Measurements from ENCODE around the gene PBX3. TPM values are rescaled to one million over a fixed set of nuclear protein-coding genes. Genes with fewer than 3 reads are reported as not detected.

PBX3 gene
- total RNA-seq, 2 experiments from 2014 or later: 25.3 to 30.8 TPM

DNA sequence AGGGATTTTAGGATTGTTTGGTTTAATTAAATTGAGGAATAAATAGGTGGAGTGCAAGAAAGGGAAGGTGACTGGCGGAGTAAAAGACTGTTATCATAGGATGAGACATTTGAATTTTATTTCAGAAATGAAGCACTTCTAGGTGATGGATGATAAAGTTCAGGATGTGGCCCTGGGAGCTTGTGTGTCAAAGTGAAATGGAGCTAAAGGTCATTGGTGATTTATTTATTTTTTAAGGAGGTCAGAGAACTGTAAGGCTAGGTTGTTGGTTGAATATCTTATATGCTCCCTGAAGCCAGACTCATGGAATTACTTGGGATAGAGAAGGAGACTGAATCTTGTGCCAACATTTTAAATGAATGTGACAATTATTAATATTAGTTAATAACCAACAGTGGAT is 40.5 kb downstream of the PBX3 start:
- Mint-ChIP-seq H3K9me3 (peaks cover 4% of the 10 kb centered on the region), H3K27ac (no peak overlapping the region), H3K4me3 (no peak overlapping the region), H3K27me3 (no peaks in the 10 kb centered on the region), H3K4me1 (ENCODE audit: low read depth) (peaks cover 15% of the 10 kb centered on the region), H3K36me3 (ENCODE audit: low read depth) (peaks cover 5% of the 10 kb centered on the region)
- H3K4me3 ChIP-seq (ENCODE audit: low read length): no peak overlapping the region
- ChIA-PET POLR2A (interaction anchor here (0.7 kb wide), 1 partner anchor 115 kb away, joined by 3 read pairs; no protein-coding TSS in a partner anchor), CTCF (no interaction called here)
- no peaks in the 10 kb centered on the region for H3K27me3 ChIP-seq (ENCODE audit: control insufficient read depth in 1 of 2, insufficient read depth in 2 of 2, low read length in 2 of 2)
- H3K36me3 ChIP-seq (ENCODE audit: insufficient read depth, low read length): no peaks in the 10 kb centered on the region
- H3K4me1 ChIP-seq (ENCODE audit: insufficient read depth, low read length): peaks cover 7% of the 10 kb centered on the region
- H3K9me3 ChIP-seq (ENCODE audit: control insufficient read depth in 1 of 2, insufficient read depth in 1 of 2, low read length in 2 of 2): no peaks in the 10 kb centered on the region
- no peak for DNase-seq
- no peak for ATAC-seq (ENCODE audit: poor library complexity)
- no peak overlapping the region for H3K27ac ChIP-seq (ENCODE audit: low read depth in 1 of 2, low read length in 2 of 2)
- intact Hi-C loops (cut with DNase I, micrococcal nuclease): no loop called here
- TF ChIP-seq, protein P1, sequence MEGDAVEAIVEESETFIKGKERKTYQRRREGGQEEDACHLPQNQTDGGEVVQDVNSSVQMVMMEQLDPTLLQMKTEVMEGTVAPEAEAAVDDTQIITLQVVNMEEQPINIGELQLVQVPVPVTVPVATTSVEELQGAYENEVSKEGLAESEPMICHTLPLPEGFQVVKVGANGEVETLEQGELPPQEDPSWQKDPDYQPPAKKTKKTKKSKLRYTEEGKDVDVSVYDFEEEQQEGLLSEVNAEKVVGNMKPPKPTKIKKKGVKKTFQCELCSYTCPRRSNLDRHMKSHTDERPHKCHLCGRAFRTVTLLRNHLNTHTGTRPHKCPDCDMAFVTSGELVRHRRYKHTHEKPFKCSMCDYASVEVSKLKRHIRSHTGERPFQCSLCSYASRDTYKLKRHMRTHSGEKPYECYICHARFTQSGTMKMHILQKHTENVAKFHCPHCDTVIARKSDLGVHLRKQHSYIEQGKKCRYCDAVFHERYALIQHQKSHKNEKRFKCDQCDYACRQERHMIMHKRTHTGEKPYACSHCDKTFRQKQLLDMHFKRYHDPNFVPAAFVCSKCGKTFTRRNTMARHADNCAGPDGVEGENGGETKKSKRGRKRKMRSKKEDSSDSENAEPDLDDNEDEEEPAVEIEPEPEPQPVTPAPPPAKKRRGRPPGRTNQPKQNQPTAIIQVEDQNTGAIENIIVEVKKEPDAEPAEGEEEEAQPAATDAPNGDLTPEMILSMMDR (IDR thresholded peaks at IDR 0.05): no peak

DNA sequence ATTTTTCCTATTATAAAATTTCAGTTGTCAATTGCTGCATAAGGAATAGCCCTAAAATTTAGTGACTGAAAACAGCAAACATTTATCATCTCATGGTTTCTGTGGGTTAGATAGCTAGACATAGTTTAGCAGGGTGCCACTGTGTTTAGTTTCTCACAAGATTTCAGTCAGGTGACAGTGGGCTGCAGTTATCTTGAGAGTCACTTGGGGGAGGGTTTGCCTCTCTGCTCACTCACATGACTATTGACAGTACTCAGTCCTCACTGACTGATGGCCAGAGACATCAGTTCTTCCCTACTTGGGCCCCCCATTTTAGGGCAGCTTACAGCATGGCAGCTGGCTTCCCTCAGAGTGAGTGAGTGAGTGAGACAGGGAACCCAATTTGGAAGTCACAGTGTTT is 42.0 kb downstream of the PBX3 start:
- intact Hi-C loops (cut with DNase I, micrococcal nuclease): no loop called here
- DNase-seq: no peak
- POLR2A ChIA-PET: no interaction called here

DNA sequence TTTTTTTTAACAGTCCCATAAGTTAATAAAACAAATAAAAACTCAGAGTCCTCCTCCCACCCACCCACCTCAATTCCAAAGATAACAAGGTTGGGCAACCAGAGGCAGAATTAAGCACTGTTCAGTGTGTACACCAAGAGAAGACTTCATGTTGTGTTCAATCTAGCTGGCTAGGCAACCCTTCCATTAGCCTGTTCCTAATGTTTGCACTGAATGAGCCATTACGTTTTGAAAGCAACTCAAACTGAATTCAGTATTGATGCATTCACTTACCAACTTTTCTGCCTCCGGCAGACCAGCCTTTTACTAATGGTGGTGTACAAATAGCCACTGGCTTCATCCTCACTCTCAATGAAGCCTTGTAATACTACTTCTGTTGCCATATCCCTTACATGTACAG is 47.5 kb downstream of the PBX3 start:
- Histone ChIP-seq H3K9me3 (ENCODE audit: control insufficient read depth in 1 of 2, insufficient read depth in 1 of 2, low read length in 2 of 2) (no peaks in the 10 kb centered on the region), H3K4me1 (ENCODE audit: insufficient read depth, low read length) (no peaks in the 10 kb centered on the region), H3K27ac (ENCODE audit: low read depth in 1 of 2, low read length in 2 of 2) (no peak overlapping the region), H3K4me3 (ENCODE audit: low read length) (no peak overlapping the region), H3K36me3 (ENCODE audit: insufficient read depth, low read length) (no peaks in the 10 kb centered on the region), H3K27me3 (ENCODE audit: control insufficient read depth in 1 of 2, insufficient read depth in 2 of 2, low read length in 2 of 2) (no peaks in the 10 kb centered on the region)
- H3K4me3 Mint-ChIP-seq: no peak overlapping the region
- H3K27ac Mint-ChIP-seq: no peak overlapping the region
- peaks cover 4% of the 10 kb centered on the region for H3K4me1 Mint-ChIP-seq (ENCODE audit: low read depth)
- TF ChIP-seq, protein P1 (IDR thresholded peaks at IDR 0.05): no peak
- H3K27me3 Mint-ChIP-seq: no peaks in the 10 kb centered on the region
- H3K36me3 Mint-ChIP-seq (ENCODE audit: low read depth): no peaks in the 10 kb centered on the region
- ChIA-PET CTCF (no interaction called here), POLR2A (no interaction called here)
- ATAC-seq (ENCODE audit: poor library complexity): no peak
- DNase-seq: no peak
- no peaks in the 10 kb centered on the region for H3K9me3 Mint-ChIP-seq
- intact Hi-C loops (cut with DNase I, micrococcal nuclease): no loop called here

More for the DNA sequence above, 42.0 kb downstream of the PBX3 start:
- H3K4me1 ChIP-seq (ENCODE audit: insufficient read depth, low read length): peaks cover 7% of the 10 kb centered on the region
- no peaks in the 10 kb centered on the region for H3K27me3 ChIP-seq (ENCODE audit: control insufficient read depth in 1 of 2, insufficient read depth in 2 of 2, low read length in 2 of 2)
- Mint-ChIP-seq H3K36me3 (ENCODE audit: low read depth) (peaks cover 5% of the 10 kb centered on the region), H3K27me3 (no peaks in the 10 kb centered on the region), H3K4me1 (ENCODE audit: low read depth) (peaks cover 15% of the 10 kb centered on the region), H3K9me3 (no peaks in the 10 kb centered on the region), H3K27ac (no peak overlapping the region), H3K4me3 (no peak overlapping the region)
- no peaks in the 10 kb centered on the region for H3K36me3 ChIP-seq (ENCODE audit: insufficient read depth, low read length)
- no peaks in the 10 kb centered on the region for H3K9me3 ChIP-seq (ENCODE audit: control insufficient read depth in 1 of 2, insufficient read depth in 1 of 2, low read length in 2 of 2)
- TF ChIP-seq, protein P1 (IDR thresholded peaks at IDR 0.05): no peak
- H3K4me3 ChIP-seq (ENCODE audit: low read length): no peak overlapping the region
- no peak for ATAC-seq (ENCODE audit: poor library complexity)
- H3K27ac ChIP-seq (ENCODE audit: low read depth in 1 of 2, low read length in 2 of 2): no peak overlapping the region
- CTCF ChIA-PET: no interaction called here

Data from CD4-positive, alpha-beta T cell (primary cell).